OCI-LY1 (cell line): ENCODE measurements around the gene ENDOD1.

Experiments used
- H2AFZ ChIP-seq: fragments of 200-600 bp; sonication (generic), shearing (Covaris generic); 2 replicates; pipeline ENCODE4 v1.6.0; 2014; ENCODE audit warnings: antibody characterized with exemption, mild to moderate bottlenecking, low read length
- H3F3A ChIP-seq: fragments of 200-600 bp; sonication (generic), shearing (Covaris generic); 2 replicates; pipeline ENCODE4 v1.6.0; 2014; ENCODE audit warnings: mild to moderate bottlenecking, antibody characterized with exemption, low read length, moderate library complexity; ENCODE audit not compliant: insufficient read depth
- H3K27ac ChIP-seq: fragments of 200-600 bp; sonication (generic); 2 replicates; pipeline ENCODE4 v1.5.1; 2014; ENCODE audit warnings: low read length, mixed run types, mild to moderate bottlenecking, low read depth; ENCODE audit not compliant: poor library complexity, severe bottlenecking
- H3K27me3 ChIP-seq: fragments of 200-600 bp; sonication (generic); 2 replicates; pipeline ENCODE4 v1.6.0; 2014; ENCODE audit warnings: antibody characterized with exemption, mild to moderate bottlenecking, low read length, moderate library complexity; ENCODE audit not compliant: insufficient read depth
- H3K36me3 ChIP-seq: fragments of 200-600 bp; sonication (generic); 2 replicates; pipeline ENCODE4 v1.6.1; 2014; ENCODE audit warnings: mild to moderate bottlenecking, antibody characterized with exemption, low read length, moderate library complexity, mixed read lengths; ENCODE audit not compliant: insufficient read depth
- H3K4me1 ChIP-seq: fragments of 200-600 bp; sonication (generic); 2 replicates; pipeline ENCODE4 v1.5.1; 2014; ENCODE audit warnings: mild to moderate bottlenecking, low read length, moderate library complexity; ENCODE audit not compliant: insufficient read depth, severe bottlenecking
- H3K4me2 ChIP-seq: fragments of 200-600 bp; sonication (generic), shearing (Covaris generic); 2 replicates; pipeline ENCODE4 v1.6.1; 2014; ENCODE audit warnings: low read length
- H3K4me3 ChIP-seq: fragments of 200-600 bp; sonication (generic); 2 replicates; pipeline ENCODE4 v1.5.1; 2014; ENCODE audit warnings: low read length, low read depth, mild to moderate bottlenecking, mixed read lengths; ENCODE audit not compliant: poor library complexity, severe bottlenecking
- H3K79me2 ChIP-seq: fragments of 200-600 bp; shearing (Covaris generic); 2 replicates; pipeline ENCODE4 v1.6.1; 2016; ENCODE audit warnings: mixed run types, low read length, mixed read lengths; ENCODE audit not compliant: insufficient read depth
- H3K9ac ChIP-seq: fragments of 200-600 bp; sonication (generic), shearing (Covaris generic); 2 replicates; pipeline ENCODE4 v1.6.1; 2014; ENCODE audit warnings: mild to moderate bottlenecking, low read length, mixed read lengths
- H3K9me2 ChIP-seq: fragments of 200-600 bp; sonication (generic), shearing (Covaris generic); 2 replicates; pipeline ENCODE4 v1.6.1; 2014; ENCODE audit warnings: low read depth, mild to moderate bottlenecking, low read length, mixed read lengths
- H3K9me3 ChIP-seq: fragments of 200-600 bp; shearing (Covaris generic); 2 replicates; pipeline ENCODE4 v1.6.1; 2014; ENCODE audit warnings: low read length, mixed read lengths
- H4K20me1 ChIP-seq: fragments of 200-600 bp; sonication (generic), shearing (Covaris generic); 2 replicates; pipeline ENCODE4 v1.6.0; 2016; ENCODE audit warnings: mild to moderate bottlenecking, low read length; ENCODE audit not compliant: insufficient read depth
- EZH2 ChIP-seq: fragments of 200-600 bp; sonication (generic), shearing (Covaris generic); IDR thresholded peaks from 2 replicates; pipeline ENCODE4 v1.8.0; 2017; ENCODE audit warnings: borderline replicate concordance, mixed run types, mild to moderate bottlenecking, antibody characterized with exemption, low read length, moderate library complexity, mixed read lengths
- TF ChIP-seq, protein P1 (sequence below): fragments of 200-600 bp; sonication (generic), shearing (Covaris generic); IDR thresholded peaks from 2 replicates; pipeline ENCODE4 v1.5.1; 2017; ENCODE audit warnings: mild to moderate bottlenecking, antibody characterized with exemption, low read length, moderate library complexity, mixed read lengths

Gene ENDOD1

DNA sequence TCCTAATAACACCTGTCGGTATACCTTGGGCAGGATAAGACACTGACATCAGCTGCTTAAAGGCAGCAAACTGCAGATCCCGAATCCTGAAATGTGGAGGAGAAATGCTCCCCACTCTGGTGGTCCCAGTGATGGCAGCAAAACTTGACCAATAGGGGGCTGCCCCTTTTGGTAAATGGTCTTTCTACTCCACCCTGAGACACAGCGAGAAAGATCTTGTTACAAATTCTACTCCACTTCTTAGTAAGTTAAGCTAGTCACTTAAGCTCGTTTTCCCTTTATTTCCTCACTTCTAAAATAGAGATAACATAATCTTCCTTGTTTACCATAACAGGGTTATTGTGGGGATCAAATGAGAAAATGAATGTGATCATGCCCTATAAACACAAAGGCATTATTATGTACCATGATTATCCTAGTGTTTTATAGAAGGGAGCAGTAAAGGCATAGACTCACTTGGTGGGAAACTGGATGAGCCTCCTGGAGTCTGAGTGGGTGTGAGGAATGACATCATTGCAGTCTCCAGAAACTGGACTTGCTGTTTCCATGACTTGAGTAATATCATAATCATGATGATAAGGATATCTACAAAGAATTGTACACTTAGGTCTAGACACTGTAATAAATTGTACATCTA, 50.9 kb downstream of the ENDOD1 start:
- Histone ChIP-seq H3K36me3 (no peaks in the 10 kb centered on the region), H3K4me1 (no peaks in the 10 kb centered on the region), H3K27ac (no peak overlapping the region), H2AFZ (no peak overlapping the region), H3K4me3 (no peak overlapping the region), H3K9ac (no peak overlapping the region), H3F3A (no peaks in the 10 kb centered on the region), H3K27me3 (no peaks in the 10 kb centered on the region), H3K4me2 (no peak overlapping the region), H3K9me2 (no peaks in the 10 kb centered on the region), H3K79me2 (no peaks in the 10 kb centered on the region), H3K9me3 (no peaks in the 10 kb centered on the region), H4K20me1 (no peaks in the 10 kb centered on the region)
- TF ChIP-seq, protein P1, sequence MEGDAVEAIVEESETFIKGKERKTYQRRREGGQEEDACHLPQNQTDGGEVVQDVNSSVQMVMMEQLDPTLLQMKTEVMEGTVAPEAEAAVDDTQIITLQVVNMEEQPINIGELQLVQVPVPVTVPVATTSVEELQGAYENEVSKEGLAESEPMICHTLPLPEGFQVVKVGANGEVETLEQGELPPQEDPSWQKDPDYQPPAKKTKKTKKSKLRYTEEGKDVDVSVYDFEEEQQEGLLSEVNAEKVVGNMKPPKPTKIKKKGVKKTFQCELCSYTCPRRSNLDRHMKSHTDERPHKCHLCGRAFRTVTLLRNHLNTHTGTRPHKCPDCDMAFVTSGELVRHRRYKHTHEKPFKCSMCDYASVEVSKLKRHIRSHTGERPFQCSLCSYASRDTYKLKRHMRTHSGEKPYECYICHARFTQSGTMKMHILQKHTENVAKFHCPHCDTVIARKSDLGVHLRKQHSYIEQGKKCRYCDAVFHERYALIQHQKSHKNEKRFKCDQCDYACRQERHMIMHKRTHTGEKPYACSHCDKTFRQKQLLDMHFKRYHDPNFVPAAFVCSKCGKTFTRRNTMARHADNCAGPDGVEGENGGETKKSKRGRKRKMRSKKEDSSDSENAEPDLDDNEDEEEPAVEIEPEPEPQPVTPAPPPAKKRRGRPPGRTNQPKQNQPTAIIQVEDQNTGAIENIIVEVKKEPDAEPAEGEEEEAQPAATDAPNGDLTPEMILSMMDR: no peak
- TF ChIP-seq EZH2: no peak

DNA sequence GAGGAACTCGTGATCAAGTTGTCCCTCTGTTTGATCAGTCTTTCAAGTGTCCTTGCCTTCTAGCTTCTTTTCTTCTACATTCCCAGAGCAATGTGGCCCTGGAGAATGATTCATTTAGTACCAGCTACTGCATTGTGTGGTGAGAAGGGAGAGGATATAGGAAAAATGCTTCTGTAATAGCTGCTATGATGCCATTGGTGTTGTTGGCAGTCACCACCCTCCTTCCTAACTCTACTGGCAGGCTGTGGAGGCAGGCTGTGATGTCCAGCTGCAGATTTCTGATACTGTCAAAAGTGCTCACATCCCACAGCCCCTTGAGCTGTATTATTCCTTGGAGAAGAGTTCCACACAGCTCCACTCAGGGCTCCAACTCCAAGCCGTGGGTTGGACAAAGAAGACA, 52.8 kb downstream of the ENDOD1 start:
- Histone ChIP-seq H3K9me3 (no peaks in the 10 kb centered on the region), H3K79me2 (no peaks in the 10 kb centered on the region), H3K27me3 (no peaks in the 10 kb centered on the region), H2AFZ (no peak overlapping the region), H4K20me1 (no peaks in the 10 kb centered on the region), H3K27ac (no peak overlapping the region), H3F3A (no peaks in the 10 kb centered on the region), H3K36me3 (no peaks in the 10 kb centered on the region), H3K4me3 (no peak overlapping the region), H3K4me2 (no peak overlapping the region), H3K4me1 (no peaks in the 10 kb centered on the region), H3K9me2 (no peaks in the 10 kb centered on the region), H3K9ac (no peak overlapping the region)
- TF ChIP-seq, protein P1: no peak
- no peak for TF ChIP-seq EZH2

DNA sequence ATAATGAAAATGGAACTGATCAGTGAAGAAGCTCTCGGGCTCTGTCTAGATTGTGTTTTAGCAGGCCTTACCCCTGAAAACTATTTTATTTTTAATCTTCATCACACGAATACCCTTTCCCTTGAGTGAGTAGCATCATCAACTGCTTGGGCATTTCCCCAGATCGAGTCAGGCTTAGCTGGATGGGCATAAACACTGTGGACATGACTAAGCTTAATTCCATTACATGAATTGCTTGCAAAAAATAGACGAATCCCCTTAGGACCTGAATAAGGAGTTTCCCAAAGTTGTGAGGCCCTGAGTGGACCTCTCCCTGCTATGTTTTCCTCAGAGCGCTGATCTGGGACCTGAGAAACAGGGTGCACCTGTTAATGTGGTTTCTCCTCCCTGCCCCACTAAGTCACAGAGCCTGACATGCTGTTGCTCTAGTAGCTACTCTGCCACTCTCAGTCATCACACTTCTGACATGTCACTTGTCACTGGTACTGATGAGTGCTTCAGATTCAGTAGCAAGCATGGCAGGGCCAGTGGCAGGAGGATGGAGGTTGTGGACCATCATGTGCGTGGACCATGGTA, 53.5 kb downstream of the ENDOD1 start:
- TF ChIP-seq EZH2: no peak
- TF ChIP-seq, protein P1: no peak
- no peaks in the 10 kb centered on the region for H4K20me1 ChIP-seq
- H3K9me2 ChIP-seq: no peaks in the 10 kb centered on the region
- H3K27ac ChIP-seq: no peak overlapping the region
- no peaks in the 10 kb centered on the region for H3K9me3 ChIP-seq
- no peak overlapping the region for H3K9ac ChIP-seq
- no peaks in the 10 kb centered on the region for H3K79me2 ChIP-seq
- no peak overlapping the region for H3K4me3 ChIP-seq
- no peaks in the 10 kb centered on the region for H3K4me1 ChIP-seq
- H3K27me3 ChIP-seq: no peaks in the 10 kb centered on the region
- no peak overlapping the region for H3K4me2 ChIP-seq
- H3F3A ChIP-seq: no peaks in the 10 kb centered on the region
- H3K36me3 ChIP-seq: no peaks in the 10 kb centered on the region
- no peak overlapping the region for H2AFZ ChIP-seq
